ENCODE data around the gene FHDC1.

Gene FHDC1

DNA sequence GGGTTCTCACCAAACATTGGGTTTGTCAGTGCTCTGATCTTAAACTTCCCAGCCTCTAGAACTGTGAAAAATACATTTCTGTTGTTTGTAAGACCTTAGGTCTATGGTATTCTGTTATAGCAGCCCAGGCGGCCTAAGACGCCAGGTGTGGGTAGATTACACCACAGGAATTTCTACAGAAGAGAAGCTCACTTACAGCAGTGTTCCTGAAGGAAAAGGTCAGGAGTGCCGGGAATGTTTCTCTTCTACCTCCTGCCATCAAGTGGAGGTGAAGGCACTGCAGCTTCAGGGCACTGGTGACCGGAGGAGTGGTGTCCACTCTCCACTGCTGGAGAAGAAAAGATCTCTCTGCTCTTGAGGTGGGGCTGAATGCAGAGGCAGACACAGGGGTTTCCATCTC lies 45.7 kb downstream of the FHDC1 start:
- TF ChIP-seq ZFX (IDR thresholded peaks at IDR 0.05; ENCODE audit: borderline replicate concordance): no peak
- TF ChIP-seq, protein P1, sequence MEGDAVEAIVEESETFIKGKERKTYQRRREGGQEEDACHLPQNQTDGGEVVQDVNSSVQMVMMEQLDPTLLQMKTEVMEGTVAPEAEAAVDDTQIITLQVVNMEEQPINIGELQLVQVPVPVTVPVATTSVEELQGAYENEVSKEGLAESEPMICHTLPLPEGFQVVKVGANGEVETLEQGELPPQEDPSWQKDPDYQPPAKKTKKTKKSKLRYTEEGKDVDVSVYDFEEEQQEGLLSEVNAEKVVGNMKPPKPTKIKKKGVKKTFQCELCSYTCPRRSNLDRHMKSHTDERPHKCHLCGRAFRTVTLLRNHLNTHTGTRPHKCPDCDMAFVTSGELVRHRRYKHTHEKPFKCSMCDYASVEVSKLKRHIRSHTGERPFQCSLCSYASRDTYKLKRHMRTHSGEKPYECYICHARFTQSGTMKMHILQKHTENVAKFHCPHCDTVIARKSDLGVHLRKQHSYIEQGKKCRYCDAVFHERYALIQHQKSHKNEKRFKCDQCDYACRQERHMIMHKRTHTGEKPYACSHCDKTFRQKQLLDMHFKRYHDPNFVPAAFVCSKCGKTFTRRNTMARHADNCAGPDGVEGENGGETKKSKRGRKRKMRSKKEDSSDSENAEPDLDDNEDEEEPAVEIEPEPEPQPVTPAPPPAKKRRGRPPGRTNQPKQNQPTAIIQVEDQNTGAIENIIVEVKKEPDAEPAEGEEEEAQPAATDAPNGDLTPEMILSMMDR (IDR thresholded peaks at IDR 0.05): no peak
- H3K27ac ChIP-seq: no peak overlapping the region

DNA sequence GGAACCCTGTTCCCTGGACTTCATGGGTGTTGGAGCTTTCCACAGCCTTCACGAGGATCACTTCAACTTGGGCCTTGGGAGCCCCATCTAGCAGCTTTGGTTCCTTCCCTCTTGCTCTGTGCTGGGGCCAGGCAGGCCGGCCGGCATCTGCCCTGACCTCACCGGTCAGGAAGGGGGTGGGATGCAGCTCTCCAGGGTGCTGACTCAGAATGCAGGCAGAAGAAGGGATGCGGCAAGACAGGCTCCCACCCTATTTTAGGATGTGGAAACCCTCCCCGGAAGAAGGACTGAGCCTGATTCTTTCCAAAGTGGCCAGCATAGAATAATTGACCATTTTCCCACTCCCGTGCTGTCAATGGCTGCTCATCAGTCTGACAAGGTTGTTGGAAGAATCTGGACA lies 47.1 kb downstream of the FHDC1 start:
- no peak overlapping the region for H3K27ac ChIP-seq
- TF ChIP-seq, protein P1 (IDR thresholded peaks at IDR 0.05): no peak
- no peak for TF ChIP-seq ZFX (IDR thresholded peaks at IDR 0.05; ENCODE audit: borderline replicate concordance)

DNA sequence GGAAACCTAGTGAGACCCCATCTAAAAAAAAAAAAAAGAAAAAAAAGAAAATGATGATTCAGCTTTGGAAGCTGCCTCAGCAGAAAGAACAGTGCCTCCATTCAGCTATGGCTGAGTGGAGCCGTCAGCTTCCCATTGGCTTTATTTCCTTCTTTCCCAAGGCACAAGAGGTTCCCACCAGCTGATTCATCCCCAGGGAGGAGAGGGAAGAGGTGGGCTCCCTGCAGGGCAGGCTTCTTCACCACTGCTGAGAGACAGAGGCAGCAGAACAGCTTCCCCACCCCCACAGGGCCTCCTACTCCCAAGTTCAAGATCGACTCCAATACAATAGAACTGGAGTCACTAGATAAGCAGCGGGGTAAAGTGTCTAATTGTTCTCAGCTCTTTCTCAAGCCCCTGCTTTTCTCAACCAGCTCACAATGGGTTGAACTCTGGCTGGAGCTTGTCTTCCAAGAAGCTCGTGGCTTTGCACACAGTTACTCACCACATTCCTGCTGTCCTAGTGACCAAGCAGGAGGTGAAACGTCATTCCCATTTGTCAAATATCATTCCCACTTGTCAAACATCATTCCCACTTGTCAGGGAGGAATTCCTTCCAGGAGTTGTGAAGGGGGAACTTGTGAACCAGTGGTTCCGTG lies 47.8 kb downstream of the FHDC1 start:
- H3K27ac ChIP-seq: no peak overlapping the region
- TF ChIP-seq, protein P1 (IDR thresholded peaks at IDR 0.05): no peak
- TF ChIP-seq ZFX (IDR thresholded peaks at IDR 0.05; ENCODE audit: borderline replicate concordance): no peak

DNA sequence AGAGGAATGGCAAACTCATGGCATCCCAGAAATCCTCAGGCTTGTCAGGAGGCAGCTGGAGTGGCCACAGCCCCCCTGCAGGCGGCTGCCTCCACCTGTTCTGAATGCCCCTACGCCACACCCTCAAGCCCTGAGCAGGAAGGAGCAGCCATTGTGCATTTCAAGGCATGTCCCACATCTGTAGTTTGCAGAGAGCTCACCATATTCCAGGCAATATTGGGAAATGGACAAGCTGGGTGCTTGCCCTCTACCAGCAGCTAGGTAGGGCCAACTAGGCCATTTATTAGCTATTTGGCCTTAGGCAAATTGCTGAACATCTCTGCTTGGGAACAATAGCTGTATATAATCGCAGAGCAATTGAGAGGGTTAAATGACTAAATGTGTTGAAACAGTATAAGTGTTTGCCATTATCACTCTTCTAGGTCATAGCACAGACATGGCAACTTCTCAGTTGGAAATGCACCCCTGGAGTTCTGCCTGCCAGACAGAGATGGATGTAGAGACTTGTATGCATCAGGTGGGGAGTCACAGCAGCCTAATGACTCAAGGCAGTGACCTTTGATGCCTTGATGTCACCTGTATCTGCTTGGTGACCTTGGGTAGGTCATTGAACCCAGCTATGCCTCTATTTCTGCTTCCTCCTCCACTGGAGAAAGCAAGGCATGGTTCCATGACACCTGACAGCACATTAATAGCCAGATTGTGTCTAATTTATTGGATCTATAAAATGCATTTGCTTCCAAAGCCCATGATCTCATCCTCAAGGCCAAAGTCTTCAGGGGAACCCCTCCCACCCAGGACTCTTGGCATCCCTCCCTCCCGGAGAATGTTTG lies 52.8 kb downstream of the FHDC1 start:
- H3K27ac ChIP-seq: peak overlapping the region; percentile 45
- no peak for TF ChIP-seq ZFX (IDR thresholded peaks at IDR 0.05; ENCODE audit: borderline replicate concordance)
- TF ChIP-seq, protein P1 (IDR thresholded peaks at IDR 0.05): no peak

DNA sequence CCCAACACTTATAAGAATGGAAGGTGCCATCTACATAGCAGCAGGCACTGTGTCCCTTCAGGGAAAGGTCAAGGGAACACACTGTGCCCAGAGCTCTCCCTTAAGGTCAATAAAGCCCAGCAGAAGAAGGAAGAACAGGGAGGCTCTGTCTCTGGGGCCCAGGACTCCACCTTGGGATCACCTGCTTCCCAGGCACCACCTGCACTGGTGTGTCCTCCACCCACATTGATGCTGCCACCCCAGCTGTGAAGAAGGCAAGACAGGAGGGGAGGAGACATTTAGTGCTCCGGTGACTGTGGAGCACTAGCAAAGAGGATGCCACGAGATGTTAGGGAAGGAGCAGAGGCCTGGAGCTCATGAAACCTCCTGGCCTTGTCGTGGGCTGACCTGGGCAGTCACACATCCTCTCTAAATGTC lies 53.4 kb downstream of the FHDC1 start:
- TF ChIP-seq, protein P1 (IDR thresholded peaks at IDR 0.05): no peak
- TF ChIP-seq ZFX (IDR thresholded peaks at IDR 0.05; ENCODE audit: borderline replicate concordance): no peak
- H3K27ac ChIP-seq: peak overlapping the region; percentile 45

DNA sequence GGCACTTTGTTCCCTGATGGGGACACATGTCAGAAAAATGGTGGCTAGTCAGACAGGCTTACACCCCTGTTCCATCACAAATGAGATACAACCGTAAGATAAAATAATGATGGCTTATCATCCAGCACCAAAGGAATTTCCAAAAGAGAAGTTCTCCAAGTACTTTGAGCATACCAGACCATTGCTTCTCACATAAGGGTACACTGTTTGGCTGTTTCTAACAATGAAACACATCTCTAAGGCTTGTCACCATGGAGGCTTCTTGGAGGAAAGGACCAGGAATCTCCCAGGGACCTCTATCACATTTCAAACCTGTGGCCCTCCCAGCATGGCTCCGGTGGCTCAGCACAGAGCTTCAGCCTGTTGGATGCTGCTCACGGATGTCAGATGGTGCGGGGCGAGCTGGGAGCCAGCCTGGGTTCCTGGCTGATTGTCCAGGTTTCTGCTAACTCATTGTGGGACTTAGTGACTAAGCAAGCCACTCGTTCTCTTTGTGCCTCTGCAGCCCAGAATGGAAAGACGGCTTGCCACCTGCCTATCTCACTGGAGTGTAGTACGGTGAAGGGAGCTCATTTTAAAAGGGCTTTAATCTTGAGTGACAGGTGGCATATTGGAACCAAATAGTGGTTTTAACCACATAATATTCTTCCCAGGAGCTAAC lies 54.5 kb downstream of the FHDC1 start:
- TF ChIP-seq, protein P1 (IDR thresholded peaks at IDR 0.05): no peak
- TF ChIP-seq ZFX (IDR thresholded peaks at IDR 0.05; ENCODE audit: borderline replicate concordance): no peak

More for the DNA sequence above, 54.5 kb downstream of the FHDC1 start:
- peak overlapping the region; percentile 45; the same call in 1 of the 2 replicates for H3K27ac ChIP-seq
